GM12872 (cell line): ENCODE results near the gene ATOX1.

Source experiments
- TF ChIP-seq, protein P1 (sequence below): IDR thresholded peaks from 3 replicates; pipeline ENCODE4 v1.5.1; 2011; ENCODE audit warnings: low read depth, mild to moderate bottlenecking, low read length, moderate library complexity; ENCODE audit not compliant: insufficient read depth

The ATOX1 gene

GRCh38 chr5:151703227-151703626 is 55.2 kb downstream of the ATOX1 start:
- TF ChIP-seq, protein P1, sequence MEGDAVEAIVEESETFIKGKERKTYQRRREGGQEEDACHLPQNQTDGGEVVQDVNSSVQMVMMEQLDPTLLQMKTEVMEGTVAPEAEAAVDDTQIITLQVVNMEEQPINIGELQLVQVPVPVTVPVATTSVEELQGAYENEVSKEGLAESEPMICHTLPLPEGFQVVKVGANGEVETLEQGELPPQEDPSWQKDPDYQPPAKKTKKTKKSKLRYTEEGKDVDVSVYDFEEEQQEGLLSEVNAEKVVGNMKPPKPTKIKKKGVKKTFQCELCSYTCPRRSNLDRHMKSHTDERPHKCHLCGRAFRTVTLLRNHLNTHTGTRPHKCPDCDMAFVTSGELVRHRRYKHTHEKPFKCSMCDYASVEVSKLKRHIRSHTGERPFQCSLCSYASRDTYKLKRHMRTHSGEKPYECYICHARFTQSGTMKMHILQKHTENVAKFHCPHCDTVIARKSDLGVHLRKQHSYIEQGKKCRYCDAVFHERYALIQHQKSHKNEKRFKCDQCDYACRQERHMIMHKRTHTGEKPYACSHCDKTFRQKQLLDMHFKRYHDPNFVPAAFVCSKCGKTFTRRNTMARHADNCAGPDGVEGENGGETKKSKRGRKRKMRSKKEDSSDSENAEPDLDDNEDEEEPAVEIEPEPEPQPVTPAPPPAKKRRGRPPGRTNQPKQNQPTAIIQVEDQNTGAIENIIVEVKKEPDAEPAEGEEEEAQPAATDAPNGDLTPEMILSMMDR, result no peak

DNA sequence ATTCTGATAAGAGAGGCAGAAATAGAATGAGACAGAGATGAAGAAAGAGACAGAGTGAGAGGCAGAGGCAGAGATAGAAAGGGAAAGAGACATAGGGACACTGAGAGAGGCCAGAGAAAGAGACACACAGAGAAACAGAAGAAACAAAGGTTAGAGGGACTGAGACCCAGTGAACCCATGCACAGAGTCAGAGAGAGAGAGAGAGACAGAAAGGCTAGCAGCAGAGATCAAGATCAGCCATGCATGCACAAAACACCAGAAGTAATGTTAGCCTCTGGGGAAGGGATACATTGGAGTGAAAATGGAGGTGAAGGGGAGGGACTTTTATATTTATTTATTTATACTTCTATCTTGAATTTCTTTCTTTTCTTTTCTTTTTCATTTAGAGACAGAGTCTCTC is 57.6 kb downstream of the ATOX1 start:
- TF ChIP-seq, protein P1, result no peak

GRCh38 chr5:151700296-151700695 is 58.1 kb downstream of the ATOX1 start:
- TF ChIP-seq, protein P1, result no peak

DNA sequence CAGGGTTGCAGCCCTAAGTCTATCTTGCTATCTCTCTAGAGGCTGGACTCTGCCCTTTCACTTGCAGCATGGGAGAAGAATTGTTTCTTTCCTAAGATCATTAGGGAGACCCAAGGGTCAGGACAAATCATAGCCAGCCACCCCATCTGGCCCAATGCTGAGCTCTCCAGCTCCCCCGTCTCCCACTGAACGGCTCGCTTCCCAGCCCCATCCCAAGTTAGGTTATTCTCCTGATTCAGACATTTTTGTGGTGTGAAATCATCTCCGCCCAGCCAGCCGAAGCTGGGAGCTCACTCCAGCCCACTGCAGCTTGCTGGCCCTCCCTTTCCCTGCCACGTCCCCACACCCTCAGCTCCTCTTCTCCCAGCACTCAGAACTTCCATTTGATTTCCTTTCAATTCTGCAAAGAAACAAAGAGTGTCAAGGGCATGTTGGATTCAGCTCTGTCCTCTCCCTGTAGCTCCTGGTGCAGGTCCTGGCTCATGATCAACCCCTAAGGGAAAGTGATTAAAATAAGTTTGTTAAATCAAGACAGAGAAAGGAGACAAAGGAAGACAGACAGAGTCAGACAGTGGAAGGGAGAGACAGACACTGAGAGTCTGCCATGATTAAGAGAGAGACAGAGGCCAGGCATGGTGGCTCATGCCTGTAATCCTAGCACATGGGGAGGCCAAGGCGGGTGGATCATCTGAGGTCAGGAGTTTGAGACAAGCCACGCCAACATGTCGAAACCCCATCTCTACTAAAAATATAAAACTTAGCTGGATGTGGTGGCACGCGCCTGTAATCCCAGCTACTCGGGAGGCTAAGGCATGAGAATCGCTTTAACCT is 59.1 kb downstream of the ATOX1 start:
- TF ChIP-seq, protein P1, result no peak

DNA sequence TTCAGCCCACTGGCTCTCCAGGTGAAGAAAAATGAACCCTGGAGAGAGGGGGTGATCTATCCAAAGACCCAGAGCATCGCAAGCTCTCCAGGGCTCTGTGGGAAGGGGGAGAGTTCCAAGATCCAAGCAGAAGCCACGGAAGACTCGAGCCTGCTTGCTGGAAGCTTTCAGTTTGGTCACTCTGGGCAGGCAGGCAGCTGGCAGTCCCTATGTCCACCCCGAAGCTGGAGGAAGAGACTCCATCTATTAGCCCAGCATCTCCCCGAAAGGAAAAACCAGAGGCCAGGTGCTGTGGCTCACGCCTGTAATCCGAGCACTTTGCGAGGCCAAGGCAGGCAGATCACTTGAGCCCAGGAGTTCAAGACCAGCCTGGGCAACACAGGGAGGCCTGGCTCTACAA is 61.0 kb downstream of the ATOX1 start:
- TF ChIP-seq, protein P1, result no peak

GRCh38 chr5:151696470-151697061 is 61.9 kb downstream of the ATOX1 start:
- TF ChIP-seq, protein P1, result no peak

- TF ChIP-seq, protein P1, result no peak
Measured at GRCh38 chr5:151695464-151695863, 63.0 kb downstream of the ATOX1 start.
